ENCODE measurements around the gene RAB19.

Gene RAB19, protein sequence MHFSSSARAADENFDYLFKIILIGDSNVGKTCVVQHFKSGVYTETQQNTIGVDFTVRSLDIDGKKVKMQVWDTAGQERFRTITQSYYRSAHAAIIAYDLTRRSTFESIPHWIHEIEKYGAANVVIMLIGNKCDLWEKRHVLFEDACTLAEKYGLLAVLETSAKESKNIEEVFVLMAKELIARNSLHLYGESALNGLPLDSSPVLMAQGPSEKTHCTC

DNA sequence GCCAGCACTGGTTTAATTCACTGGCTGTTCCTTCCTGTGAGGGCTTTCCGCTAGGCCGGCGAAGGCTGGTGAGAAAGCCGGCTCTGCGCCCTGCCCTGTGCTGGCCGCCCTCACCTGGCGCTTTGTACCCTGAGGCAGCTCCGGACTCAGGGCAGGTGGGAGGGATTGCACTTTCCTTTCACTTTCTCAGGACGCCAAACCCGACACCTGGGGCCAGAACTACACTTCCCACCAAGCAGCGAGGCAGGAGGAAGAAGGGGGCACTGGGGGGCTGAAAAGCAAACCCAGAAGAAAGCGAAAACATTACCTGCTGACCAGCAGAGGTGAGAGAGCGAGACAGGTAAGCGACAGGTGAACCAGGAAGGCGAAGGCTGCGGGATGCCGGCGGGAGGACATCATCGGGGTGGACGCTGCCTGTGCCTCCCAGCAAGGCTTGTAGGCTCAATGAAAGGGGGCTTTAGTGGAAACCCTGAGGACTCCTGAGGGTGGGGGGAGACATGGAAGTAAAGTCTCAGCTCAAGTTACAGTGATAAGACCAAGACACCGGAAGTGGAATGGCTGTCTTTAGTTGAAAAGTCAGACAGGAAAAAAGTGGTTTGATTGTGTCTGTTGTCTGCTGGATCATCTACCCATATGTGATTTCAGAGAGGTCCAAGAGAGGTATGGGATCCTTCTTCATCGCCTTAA lies at the start of gene RAB19:
Gene RAB19 (plus strand): TSS at position 181 of the 687 bp plus-strand sequence. CDS start 3,589 bp downstream, outside the sequence.
- FAIRE-seq, result no peak

DNA sequence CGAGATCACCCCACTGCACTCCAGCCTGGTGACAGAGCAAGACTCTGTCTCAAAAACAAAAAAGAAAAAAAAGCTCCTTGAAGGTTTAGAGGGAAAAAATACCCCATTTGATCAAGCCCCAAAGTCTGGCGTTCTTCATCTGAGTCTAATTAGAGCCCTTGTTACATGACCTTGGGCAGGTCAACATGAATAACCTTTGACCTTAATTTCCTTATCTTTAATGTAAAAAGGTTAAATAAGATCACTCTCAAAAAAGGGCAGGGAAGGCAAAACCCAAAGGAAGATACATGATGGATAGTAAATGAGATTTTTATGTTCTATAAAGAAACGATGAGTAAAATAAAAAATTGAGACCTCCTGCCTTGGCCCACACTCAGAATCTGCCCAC lies 45.8 kb upstream of the RAB19 start:
- no peak for FAIRE-seq

DNA sequence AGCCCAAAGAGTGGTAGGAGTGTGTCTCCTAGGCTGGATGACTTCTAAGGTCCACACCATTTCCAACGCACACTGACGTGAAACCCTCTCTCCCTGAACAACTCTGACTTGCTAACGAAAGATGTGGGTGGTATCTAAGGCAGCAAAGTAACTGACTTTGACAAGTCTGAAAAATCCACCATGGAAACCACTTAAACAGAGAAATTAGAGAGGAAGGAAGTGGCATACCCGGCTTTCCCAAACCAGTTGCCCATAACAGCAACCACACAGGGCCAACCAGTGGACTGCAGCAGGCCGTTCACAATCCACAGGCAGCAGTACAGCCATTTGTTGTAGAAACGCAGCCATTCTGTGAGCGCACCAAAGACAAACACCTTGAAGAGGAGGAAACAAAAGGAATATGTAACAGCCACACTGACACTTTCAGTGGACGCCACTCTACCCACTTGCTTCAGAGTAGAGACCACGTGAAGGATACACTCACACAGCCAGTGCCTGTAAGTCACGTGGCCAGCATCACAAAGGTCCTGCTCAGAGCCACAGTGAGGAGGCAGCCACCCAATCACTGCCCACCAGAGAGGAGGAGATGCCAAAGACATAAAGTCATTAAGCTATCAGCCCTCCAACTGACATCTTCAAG lies 45.3 kb upstream of the RAB19 start:
- no peak for FAIRE-seq

- no peak for FAIRE-seq
Observed at GRCh38 chr7:140360697-140361229, 43.1 kb upstream of the RAB19 start.

- FAIRE-seq, result no peak
Observed at GRCh38 chr7:140364819-140365218, 39.0 kb upstream of the RAB19 start.

DNA sequence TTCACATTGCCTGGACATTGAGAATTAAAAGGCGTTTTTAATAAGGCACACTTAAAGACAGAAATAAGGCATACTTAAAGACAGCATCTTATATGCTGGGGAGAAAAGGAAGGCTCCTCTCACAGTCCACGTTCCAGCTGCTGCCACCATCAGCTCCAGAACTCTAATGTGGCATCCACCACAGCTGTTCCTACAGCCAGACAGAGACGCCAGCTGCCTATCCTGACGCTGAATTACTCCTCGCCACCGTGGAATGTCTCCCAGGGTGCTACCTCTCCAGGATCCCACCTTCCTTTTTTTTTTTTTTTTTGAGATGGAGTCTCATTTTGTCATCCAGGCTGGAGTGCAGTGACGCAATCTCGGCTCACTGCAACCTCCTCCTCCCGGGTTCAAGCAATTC lies 36.3 kb upstream of the RAB19 start:
- FAIRE-seq, result no peak

DNA sequence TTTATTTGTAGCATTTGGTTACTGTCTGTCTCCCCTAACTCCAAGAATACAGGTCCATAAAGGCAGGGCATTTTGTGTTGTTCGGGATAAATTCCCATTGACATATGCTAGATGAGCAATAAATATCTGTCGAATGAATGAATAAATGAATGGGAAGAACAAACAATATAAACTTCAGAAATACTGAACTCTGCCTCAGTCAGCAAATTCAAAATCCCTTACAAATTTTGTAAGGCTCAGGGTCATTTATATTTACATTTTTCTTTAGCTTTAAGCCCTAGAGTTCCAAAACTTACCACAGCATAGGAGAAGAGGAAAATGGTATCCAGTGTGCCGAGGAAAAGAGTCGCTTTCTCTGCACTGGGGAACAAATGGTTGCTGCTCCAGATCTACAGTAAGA lies 34.6 kb upstream of the RAB19 start:
- FAIRE-seq, result no peak

GRCh38 chr7:140375323-140375722 lies 28.5 kb upstream of the RAB19 start:
- FAIRE-seq, result no peak

GRCh38 chr7:140375892-140376730 lies 27.7 kb upstream of the RAB19 start:
- FAIRE-seq, result no peak

DNA sequence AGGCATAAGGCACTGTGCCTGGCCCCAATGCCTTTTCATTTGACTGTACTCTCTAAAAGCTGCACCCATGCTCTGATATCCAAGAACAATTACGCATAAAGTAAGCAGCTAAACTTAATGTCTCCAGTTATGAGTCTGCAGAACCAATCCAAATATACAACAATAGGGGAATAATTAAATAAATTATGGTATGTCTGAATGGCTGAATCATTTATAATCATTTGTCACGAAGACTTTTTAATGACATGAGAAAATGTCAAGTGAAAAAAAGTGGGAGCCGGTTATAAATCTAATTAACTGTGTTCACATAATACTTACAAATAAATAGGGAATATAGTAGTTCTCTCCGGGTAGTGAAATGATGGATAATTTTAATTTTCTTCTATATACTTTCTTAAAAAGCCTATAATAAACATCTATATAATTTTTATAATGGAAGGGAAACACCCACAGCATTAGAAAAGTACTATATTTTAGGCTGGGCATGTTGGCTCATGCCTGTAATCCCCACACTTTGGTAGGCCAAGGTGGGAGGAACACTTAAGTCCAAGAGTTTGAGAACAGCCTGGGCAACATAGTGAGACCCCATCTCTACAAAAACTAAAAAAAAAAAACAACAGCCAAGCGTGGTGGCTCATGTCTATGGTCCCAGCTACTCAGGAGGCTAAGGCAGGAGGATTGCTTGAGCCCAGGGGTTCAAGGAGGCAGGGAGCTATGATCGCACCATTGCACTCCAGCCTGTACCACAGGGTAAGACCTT lies 19.7 kb upstream of the RAB19 start:
- no peak for FAIRE-seq

DNA sequence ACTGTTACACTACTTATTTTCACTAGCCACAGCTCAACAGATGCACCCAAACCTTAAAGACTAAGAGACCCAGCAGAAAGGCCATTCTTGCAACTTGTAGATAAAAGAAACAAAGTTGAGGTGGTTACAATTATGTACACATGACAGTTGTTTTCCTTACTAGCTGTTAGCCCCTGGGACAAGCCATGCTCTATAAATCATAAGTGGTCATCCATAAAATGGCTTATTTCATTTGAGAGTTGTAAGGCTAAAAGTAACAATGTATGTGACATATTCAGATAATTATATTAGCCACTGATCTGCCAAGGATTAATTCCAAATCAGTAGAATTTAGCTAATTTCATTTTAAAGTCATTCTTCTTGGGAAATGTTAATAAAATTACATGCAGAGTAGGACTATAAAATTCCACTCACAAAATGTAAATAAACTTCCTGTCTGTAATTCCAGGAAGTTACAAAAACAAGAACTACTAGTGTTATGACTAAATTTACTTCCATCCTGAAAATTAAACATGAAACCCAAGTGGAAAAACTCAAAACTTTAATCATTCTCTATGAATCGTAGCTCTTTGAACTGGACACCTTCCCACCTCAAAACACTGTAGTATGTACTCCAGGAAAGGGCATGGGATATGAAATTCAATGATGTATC lies 18.8 kb upstream of the RAB19 start:
- no peak for FAIRE-seq

GRCh38 chr7:140389445-140389844 lies 14.4 kb upstream of the RAB19 start:
- FAIRE-seq, result no peak

DNA sequence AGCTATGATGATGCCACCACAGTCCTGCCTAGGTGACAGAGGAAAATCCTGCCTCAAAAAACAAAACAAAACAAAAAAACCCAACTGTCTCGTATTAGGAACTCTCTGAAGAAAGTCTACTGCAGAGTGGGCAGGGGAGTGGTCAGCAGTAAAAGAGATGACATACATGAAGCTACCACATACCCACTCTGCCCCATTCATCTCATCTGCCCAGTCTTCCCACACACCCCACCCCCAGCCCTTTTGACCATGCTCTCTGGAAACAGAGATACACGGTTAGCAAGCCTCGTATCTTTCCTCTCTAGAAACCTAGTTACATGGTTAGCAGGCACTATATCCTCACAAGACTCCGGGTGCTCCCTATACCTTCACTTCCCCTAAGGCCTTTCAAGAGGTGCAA lies 13.8 kb upstream of the RAB19 start:
- no peak for FAIRE-seq

GRCh38 chr7:140390466-140391190 lies 13.2 kb upstream of the RAB19 start:
- no peak for FAIRE-seq

DNA sequence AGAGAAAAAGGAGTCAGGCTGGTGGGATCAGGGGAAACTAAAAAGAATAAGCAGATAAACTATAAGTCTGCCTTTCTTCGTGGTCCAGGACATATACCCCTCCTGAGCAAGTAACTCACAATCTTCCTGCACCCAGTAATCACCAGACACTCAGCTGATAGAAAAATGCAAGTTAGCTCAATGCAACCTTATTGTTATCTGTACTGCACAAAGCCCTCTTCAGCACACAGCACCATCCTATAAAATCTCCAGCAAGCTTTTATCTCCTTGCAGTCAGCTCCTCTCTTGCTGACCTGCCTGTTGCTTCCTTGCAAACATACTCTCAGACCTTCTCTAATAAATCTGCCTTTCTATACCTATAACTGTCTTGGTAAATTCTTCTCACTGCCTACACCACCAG lies 12.2 kb upstream of the RAB19 start:
- FAIRE-seq, result no peak

GRCh38 chr7:140393756-140394306 lies 10.0 kb upstream of the RAB19 start:
- no peak for FAIRE-seq

DNA sequence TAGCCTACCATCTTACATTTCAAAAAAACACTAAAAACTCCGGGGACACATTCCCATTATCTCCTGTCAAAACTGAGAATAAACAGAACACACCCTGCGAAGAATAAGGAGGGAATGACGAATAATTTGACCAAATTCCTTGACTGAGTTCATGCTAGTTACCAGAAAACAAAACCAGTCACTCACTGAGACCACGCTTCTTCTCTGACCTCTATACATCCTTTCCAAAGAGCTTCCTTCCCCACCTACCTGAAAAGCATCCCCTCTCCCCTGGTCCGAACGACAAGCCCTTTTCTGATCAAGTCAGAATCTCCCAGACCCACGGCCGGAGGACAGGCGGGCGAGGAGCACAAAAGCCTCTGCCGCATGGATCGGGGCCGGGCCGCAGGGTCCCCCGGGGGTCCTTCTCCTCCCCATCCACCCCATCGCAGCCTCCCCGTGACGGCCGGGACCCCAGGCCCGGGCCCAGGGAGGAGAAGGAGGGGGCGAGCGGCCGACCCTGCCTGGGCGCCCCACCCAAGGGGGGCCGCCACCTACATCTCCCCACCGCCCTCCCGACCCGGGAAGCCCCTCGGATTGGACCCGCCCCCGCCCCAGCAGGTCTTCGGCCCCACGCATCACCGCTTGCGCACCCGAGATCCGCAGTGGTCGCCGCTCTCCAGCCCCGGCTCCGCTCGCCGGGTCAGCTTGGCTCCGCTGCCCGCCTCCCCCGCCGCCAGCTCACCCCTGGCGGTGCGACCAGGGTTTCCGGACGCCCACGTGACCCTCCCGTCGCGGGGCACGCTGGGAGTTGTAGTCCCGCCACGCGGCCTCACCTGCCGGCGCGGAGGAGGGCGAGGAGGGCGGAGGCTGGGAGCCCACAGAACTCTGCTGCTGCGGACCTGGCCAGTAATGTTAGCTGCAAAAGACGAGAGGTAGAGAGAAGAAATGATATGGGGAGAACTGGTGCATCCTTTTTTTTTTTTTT lies 5.8 kb upstream of the RAB19 start, which contains the start of gene SLC37A3:
Gene SLC37A3 (minus strand): TSS at position 747 of the 967 bp plus-strand sequence. CDS start 16,004 bp downstream, outside the sequence.
- peak; percentile 78 for FAIRE-seq

DNA sequence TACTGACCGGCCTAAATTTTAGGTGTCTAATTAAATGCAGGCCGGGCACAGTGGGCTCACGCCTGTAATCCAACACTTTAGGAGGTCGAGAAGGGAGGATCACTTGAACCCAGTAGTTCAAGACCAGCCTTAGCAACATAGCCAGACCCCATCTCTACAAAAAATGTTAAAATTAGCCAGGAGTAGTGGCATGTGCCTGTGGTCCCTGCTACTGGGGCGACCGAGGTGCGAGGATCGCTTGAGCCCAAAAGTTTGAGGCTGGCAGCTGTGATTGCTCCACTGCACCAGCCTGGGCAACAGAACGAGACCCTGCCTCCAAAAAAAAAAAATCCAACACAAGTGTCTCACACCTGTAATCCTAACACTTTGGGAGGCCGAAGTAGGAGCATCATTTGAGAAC lies 5.0 kb upstream of the RAB19 start:
- FAIRE-seq, result no peak

GRCh38 chr7:140400381-140400780 lies 3.5 kb upstream of the RAB19 start:
- no peak for FAIRE-seq

All from endometrium (tissue), 2 donors.